ENCODE results near the gene STEAP3. TPM values are rescaled to one million over a fixed set of nuclear protein-coding genes. Genes with fewer than 3 reads are reported as not detected.

STEAP3 gene
- total RNA-seq, 1 donor from 2014 or later = 44.6 TPM

- TF ChIP-seq CTCF (IDR thresholded peaks at IDR 0.05) = no peak
- Mint-ChIP-seq H3K27ac (ENCODE audit: unreplicated experiment) (no peak overlapping the region), H3K27me3 (ENCODE audit: low read depth) (peaks cover 2% of the 10 kb centered on the region), H3K36me3 (ENCODE audit: low read depth) (no peaks in the 10 kb centered on the region), H3K4me1 (ENCODE audit: low read depth) (peaks cover 15% of the 10 kb centered on the region), H3K9me3 (ENCODE audit: low read depth) (no peaks in the 10 kb centered on the region), H3K4me3 (ENCODE audit: unreplicated experiment) (no peak overlapping the region)
- no peak for DNase-seq (ENCODE audit: low spot score)
These were observed 70.3 kb downstream of the STEAP3 start for GRCh38 chr2:119293900-119294299.

GRCh38 chr2:119294671-119295070, 71.0 kb downstream of the STEAP3 start:
- no peak for TF ChIP-seq CTCF (IDR thresholded peaks at IDR 0.05)
- no peaks in the 10 kb centered on the region for H3K9me3 Mint-ChIP-seq (ENCODE audit: low read depth)
- H3K27me3 Mint-ChIP-seq (ENCODE audit: low read depth) = peaks cover 2% of the 10 kb centered on the region
- no peak overlapping the region for H3K4me3 Mint-ChIP-seq (ENCODE audit: unreplicated experiment)
- H3K36me3 Mint-ChIP-seq (ENCODE audit: low read depth) = no peaks in the 10 kb centered on the region
- no peak for DNase-seq (ENCODE audit: low spot score)
- no peak overlapping the region for H3K27ac Mint-ChIP-seq (ENCODE audit: unreplicated experiment)
- H3K4me1 Mint-ChIP-seq (ENCODE audit: low read depth) = peaks cover 15% of the 10 kb centered on the region

- Mint-ChIP-seq H3K4me3 (ENCODE audit: unreplicated experiment) (no peak overlapping the region), H3K9me3 (ENCODE audit: low read depth) (no peaks in the 10 kb centered on the region), H3K36me3 (ENCODE audit: low read depth) (peaks cover 5% of the 10 kb centered on the region), H3K4me1 (ENCODE audit: low read depth) (peaks cover 15% of the 10 kb centered on the region), H3K27ac (ENCODE audit: unreplicated experiment) (no peak overlapping the region), H3K27me3 (ENCODE audit: low read depth) (peaks cover 2% of the 10 kb centered on the region)
- no peak for TF ChIP-seq CTCF (IDR thresholded peaks at IDR 0.05)
- DNase-seq (ENCODE audit: low spot score) = no peak
These were observed 72.2 kb downstream of the STEAP3 start for GRCh38 chr2:119295688-119296375.

GRCh38 chr2:119301413-119301812, 77.8 kb downstream of the STEAP3 start:
- Mint-ChIP-seq H3K36me3 (ENCODE audit: low read depth) (peaks cover 5% of the 10 kb centered on the region), H3K4me1 (ENCODE audit: low read depth) (peaks cover 4% of the 10 kb centered on the region), H3K9me3 (ENCODE audit: low read depth) (no peaks in the 10 kb centered on the region), H3K27me3 (ENCODE audit: low read depth) (no peaks in the 10 kb centered on the region), H3K4me3 (ENCODE audit: unreplicated experiment) (no peak overlapping the region), H3K27ac (ENCODE audit: unreplicated experiment) (no peak overlapping the region)
- no peak for TF ChIP-seq CTCF (IDR thresholded peaks at IDR 0.05)
- no peak for DNase-seq (ENCODE audit: low spot score)

GRCh38 chr2:119304847-119305246, 81.2 kb downstream of the STEAP3 start:
- no peaks in the 10 kb centered on the region for H3K9me3 Mint-ChIP-seq (ENCODE audit: low read depth)
- H3K4me3 Mint-ChIP-seq (ENCODE audit: unreplicated experiment) = no peak overlapping the region
- peaks cover 4% of the 10 kb centered on the region for H3K4me1 Mint-ChIP-seq (ENCODE audit: low read depth)
- TF ChIP-seq CTCF (IDR thresholded peaks at IDR 0.05) = no peak
- H3K27ac Mint-ChIP-seq (ENCODE audit: unreplicated experiment) = no peak overlapping the region
- DNase-seq (ENCODE audit: low spot score) = no peak
- H3K27me3 Mint-ChIP-seq (ENCODE audit: low read depth) = no peaks in the 10 kb centered on the region
- peaks cover 6% of the 10 kb centered on the region for H3K36me3 Mint-ChIP-seq (ENCODE audit: low read depth)
